ENCODE measurements around the gene PCYT2. TPM values are rescaled to one million over a fixed set of nuclear protein-coding genes. Genes with fewer than 3 reads are reported as not detected.

The PCYT2 gene
- total RNA-seq, 4 donors from 2014 or later = 18.6 to 38.5 (median 34.6) TPM

GRCh38 chr17:81948635-81949378 lies 37.6 kb upstream of the PCYT2 start:
- intact Hi-C loops (cut with DNase I) = no loop called here
- TF ChIP-seq CTCF (IDR thresholded peaks at IDR 0.05) (no peak), POLR2A (IDR thresholded peaks at IDR 0.05) (no peak)
- Histone ChIP-seq H3K9me3 (no peaks in the 10 kb centered on the region), H3K27ac (no peak overlapping the region), H3K4me1 (no peaks in the 10 kb centered on the region), H3K36me3 (no peaks in the 10 kb centered on the region), H3K4me3 (no peak overlapping the region), H3K27me3 (peaks cover 0 to 28% (median 0%) of the 10 kb centered on the region in 4 donors)
- WGBS, 2 donors = 72 to 93% methylated on average over 6 to 13 of the region's 17 CpGs
- no peak for DNase-seq

GRCh38 chr17:81947189-81947588 lies 36.0 kb upstream of the PCYT2 start, which contains the start of gene MYADML2:
TSS of gene MYADML2 (minus strand) at chr17:81947233. CDS start at chr17:81941741, 5,492 bp downstream.
- no peaks in the 10 kb centered on the region for H3K4me1 ChIP-seq
- H3K4me3 ChIP-seq = no peak within 1 kb of the TSS
- TF ChIP-seq POLR2A (IDR thresholded peaks at IDR 0.05) (no peak), CTCF (IDR thresholded peaks at IDR 0.05) (no peak)
- peaks cover 0 to 31% (median 0%) of the 10 kb centered on the region in 4 donors for H3K27me3 ChIP-seq
- intact Hi-C loops (cut with DNase I) = no loop called here
- 76 to 84% methylated on average over 13 of the region's 13 CpGs for WGBS, 2 donors
- no peaks in the 10 kb centered on the region for H3K9me3 ChIP-seq
- H3K27ac ChIP-seq = no peak within 1 kb of the TSS
- H3K36me3 ChIP-seq = no peaks in the 10 kb centered on the region
- DNase-seq = no peak

- intact Hi-C loops (cut with DNase I) = no loop called here
- H3K4me1 ChIP-seq = peaks cover 0 to 13% (median 4%) of the 10 kb centered on the region in 3 donors
- no peak overlapping the region for H3K27ac ChIP-seq
- no peak for DNase-seq
- WGBS, 2 donors = 79 to 90% methylated on average over 7 to 9 of the region's 9 CpGs
- H3K36me3 ChIP-seq = no peaks in the 10 kb centered on the region
- no peak overlapping the region for H3K4me3 ChIP-seq
- no peak for TF ChIP-seq POLR2A (IDR thresholded peaks at IDR 0.05)
- TF ChIP-seq CTCF (IDR thresholded peaks at IDR 0.05) = no peak
- H3K9me3 ChIP-seq = no peaks in the 10 kb centered on the region
- H3K27me3 ChIP-seq = peaks cover 0 to 54% (median 0%) of the 10 kb centered on the region in 4 donors
Observed at GRCh38 chr17:81944858-81945257, 33.7 kb upstream of the PCYT2 start.

GRCh38 chr17:81942167-81942553 lies 31.0 kb upstream of the PCYT2 start:
- Histone ChIP-seq H3K36me3 (no peaks in the 10 kb centered on the region), H3K4me1 (peaks cover 0 to 27% (median 14%) of the 10 kb centered on the region in 3 donors), H3K4me3 (no peak overlapping the region), H3K27me3 (peaks cover 0 to 67% (median 0%) of the 10 kb centered on the region in 4 donors), H3K9me3 (no peaks in the 10 kb centered on the region), H3K27ac (no peak overlapping the region)
- no peak for DNase-seq
- intact Hi-C loops (cut with DNase I) = no loop called here
- TF ChIP-seq CTCF (IDR thresholded peaks at IDR 0.05) = no peak
- no peak for TF ChIP-seq POLR2A (IDR thresholded peaks at IDR 0.05)
- WGBS, 2 donors = 34 to 50% methylated on average over 7 of the region's 12 CpGs

- Histone ChIP-seq H3K9me3 (no peaks in the 10 kb centered on the region), H3K27me3 (peaks cover 0 to 68% (median 0%) of the 10 kb centered on the region in 4 donors), H3K4me1 (peaks cover 5 to 32% (median 18%) of the 10 kb centered on the region in 3 donors), H3K27ac (no peak overlapping the region), H3K36me3 (no peaks in the 10 kb centered on the region), H3K4me3 (no peak overlapping the region)
- TF ChIP-seq POLR2A (IDR thresholded peaks at IDR 0.05) = no peak
- no peak for TF ChIP-seq CTCF (IDR thresholded peaks at IDR 0.05)
- intact Hi-C loops (cut with DNase I) = no loop called here
- WGBS, 2 donors = 34 to 58% methylated on average over 13 to 18 of the region's 30 CpGs
- no peak for DNase-seq
Observed at GRCh38 chr17:81941484-81942166, 30.4 kb upstream of the PCYT2 start.
